ENCODE data around the gene C1orf141. TPM values are rescaled to one million over a fixed set of nuclear protein-coding genes. Genes with fewer than 3 reads are reported as not detected.

Gene C1orf141
- total RNA-seq, 1 donor from 2014 or later, result not detected

- DNase-seq (ENCODE audit: low read depth), result no peak
- TF ChIP-seq CTCF (IDR thresholded peaks at IDR 0.05; ENCODE audit: insufficient read depth, low read length, severe bottlenecking), result no peak
- no peak for FAIRE-seq
These were observed 13.7 kb downstream of the C1orf141 start for GRCh38 chr1:67120855-67121619.

GRCh38 chr1:67118646-67119045 lies 16.1 kb downstream of the C1orf141 start:
- FAIRE-seq (no peak), DNase-seq (ENCODE audit: low read depth) (no peak)
- no peaks in the 10 kb centered on the region for H3K27me3 ChIP-seq (ENCODE audit: control insufficient read depth, insufficient read depth, low read length)
- no peak for TF ChIP-seq CTCF (IDR thresholded peaks at IDR 0.05; ENCODE audit: insufficient read depth, low read length, severe bottlenecking)
- no peaks in the 10 kb centered on the region for H3K36me3 ChIP-seq (ENCODE audit: control insufficient read depth, insufficient read depth, low read length)
- H3K4me3 ChIP-seq (ENCODE audit: low read depth, low read length), result no peak overlapping the region

More at GRCh38 chr1:67120855-67121619, 13.7 kb downstream of the C1orf141 start:
- no peaks in the 10 kb centered on the region for H3K27me3 ChIP-seq (ENCODE audit: control insufficient read depth, insufficient read depth, low read length)
- H3K4me3 ChIP-seq (ENCODE audit: low read depth, low read length), result no peak overlapping the region
- H3K36me3 ChIP-seq (ENCODE audit: control insufficient read depth, insufficient read depth, low read length), result no peaks in the 10 kb centered on the region

GRCh38 chr1:67118191-67118590 lies 16.6 kb downstream of the C1orf141 start:
- FAIRE-seq (no peak), DNase-seq (ENCODE audit: low read depth) (no peak)
- Histone ChIP-seq H3K36me3 (ENCODE audit: control insufficient read depth, insufficient read depth, low read length) (no peaks in the 10 kb centered on the region), H3K4me3 (ENCODE audit: low read depth, low read length) (no peak overlapping the region), H3K27me3 (ENCODE audit: control insufficient read depth, insufficient read depth, low read length) (no peaks in the 10 kb centered on the region)
- no peak for TF ChIP-seq CTCF (IDR thresholded peaks at IDR 0.05; ENCODE audit: insufficient read depth, low read length, severe bottlenecking)

GRCh38 chr1:67114162-67114561 lies 20.6 kb downstream of the C1orf141 start:
- DNase-seq (ENCODE audit: low read depth) (no peak), FAIRE-seq (no peak)
- no peak for TF ChIP-seq CTCF (IDR thresholded peaks at IDR 0.05; ENCODE audit: insufficient read depth, low read length, severe bottlenecking)
- Histone ChIP-seq H3K4me3 (ENCODE audit: low read depth, low read length) (no peak overlapping the region), H3K36me3 (ENCODE audit: control insufficient read depth, insufficient read depth, low read length) (no peaks in the 10 kb centered on the region), H3K27me3 (ENCODE audit: control insufficient read depth, insufficient read depth, low read length) (no peaks in the 10 kb centered on the region)

- DNase-seq (ENCODE audit: low read depth) (no peak), FAIRE-seq (no peak)
- TF ChIP-seq CTCF (IDR thresholded peaks at IDR 0.05; ENCODE audit: insufficient read depth, low read length, severe bottlenecking), result no peak
- no peak overlapping the region for H3K4me3 ChIP-seq (ENCODE audit: low read depth, low read length)
- H3K27me3 ChIP-seq (ENCODE audit: control insufficient read depth, insufficient read depth, low read length), result no peaks in the 10 kb centered on the region
- no peaks in the 10 kb centered on the region for H3K36me3 ChIP-seq (ENCODE audit: control insufficient read depth, insufficient read depth, low read length)
These were observed 24.4 kb downstream of the C1orf141 start for GRCh38 chr1:67110352-67110751.

- no peak for TF ChIP-seq CTCF (IDR thresholded peaks at IDR 0.05; ENCODE audit: insufficient read depth, low read length, severe bottlenecking)
- no peaks in the 10 kb centered on the region for H3K27me3 ChIP-seq (ENCODE audit: control insufficient read depth, insufficient read depth, low read length)
- no peak overlapping the region for H3K4me3 ChIP-seq (ENCODE audit: low read depth, low read length)
- H3K36me3 ChIP-seq (ENCODE audit: control insufficient read depth, insufficient read depth, low read length), result no peaks in the 10 kb centered on the region
- FAIRE-seq (no peak), DNase-seq (ENCODE audit: low read depth) (no peak)
These were observed 29.3 kb downstream of the C1orf141 start for GRCh38 chr1:67105508-67105907.
